GM10847 (cell line): ENCODE data around the gene FCN1.

Experiments used
- POLR2A ChIP-seq: IDR thresholded peaks from 2 replicates; pipeline ENCODE4 v1.6.1; 2011; ENCODE audit not compliant: insufficient read length; ENCODE audit errors: extremely low read depth

Gene FCN1

DNA sequence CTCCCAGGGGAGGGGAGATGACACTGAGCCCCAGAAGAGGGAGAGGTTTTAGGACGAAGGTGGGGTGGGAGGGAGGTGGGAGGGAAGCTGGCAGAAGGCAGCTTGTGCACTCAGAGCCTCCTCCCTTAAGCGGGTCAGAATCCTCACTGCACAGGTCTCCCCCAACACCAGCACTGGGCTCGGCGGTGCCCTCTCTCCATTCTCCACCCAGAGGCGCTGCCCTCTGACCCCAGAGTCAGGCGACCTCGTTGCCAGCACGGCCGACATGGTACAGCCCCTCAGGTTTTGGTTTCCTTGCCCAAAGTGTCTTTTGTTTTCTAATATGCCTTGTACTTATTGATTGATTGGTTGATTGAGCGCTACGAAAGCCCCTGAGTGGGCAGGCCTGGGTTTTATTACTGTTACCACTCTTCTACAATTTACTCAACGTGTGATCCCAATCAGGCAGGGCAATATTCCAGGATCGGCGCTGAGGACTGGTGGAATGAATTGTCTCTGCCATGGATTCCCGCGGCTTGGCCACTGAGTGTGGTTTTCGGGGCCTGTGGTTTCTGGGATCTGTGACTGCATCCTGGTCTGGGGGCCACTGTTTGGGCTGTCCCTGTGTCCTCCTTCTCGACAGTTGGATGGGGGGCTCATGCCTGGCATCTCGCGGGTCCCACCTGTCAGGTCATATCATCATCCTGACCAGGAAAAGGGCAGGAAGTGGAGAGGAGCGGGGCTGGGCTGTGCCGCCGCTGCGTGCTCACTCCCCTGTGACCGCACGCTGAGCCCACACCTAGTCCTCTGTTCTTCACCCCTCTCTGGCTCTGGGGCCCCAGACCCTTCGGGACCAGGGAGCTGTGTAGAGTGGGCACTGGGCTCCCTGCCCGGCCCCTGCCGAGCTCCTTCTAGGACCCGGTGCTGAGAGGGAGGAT is 46.7 kb downstream of the FCN1 start:
- no peak for TF ChIP-seq POLR2A

GRCh38 chr9:134870301-134870694 is 47.4 kb downstream of the FCN1 start:
- no peak for TF ChIP-seq POLR2A

DNA sequence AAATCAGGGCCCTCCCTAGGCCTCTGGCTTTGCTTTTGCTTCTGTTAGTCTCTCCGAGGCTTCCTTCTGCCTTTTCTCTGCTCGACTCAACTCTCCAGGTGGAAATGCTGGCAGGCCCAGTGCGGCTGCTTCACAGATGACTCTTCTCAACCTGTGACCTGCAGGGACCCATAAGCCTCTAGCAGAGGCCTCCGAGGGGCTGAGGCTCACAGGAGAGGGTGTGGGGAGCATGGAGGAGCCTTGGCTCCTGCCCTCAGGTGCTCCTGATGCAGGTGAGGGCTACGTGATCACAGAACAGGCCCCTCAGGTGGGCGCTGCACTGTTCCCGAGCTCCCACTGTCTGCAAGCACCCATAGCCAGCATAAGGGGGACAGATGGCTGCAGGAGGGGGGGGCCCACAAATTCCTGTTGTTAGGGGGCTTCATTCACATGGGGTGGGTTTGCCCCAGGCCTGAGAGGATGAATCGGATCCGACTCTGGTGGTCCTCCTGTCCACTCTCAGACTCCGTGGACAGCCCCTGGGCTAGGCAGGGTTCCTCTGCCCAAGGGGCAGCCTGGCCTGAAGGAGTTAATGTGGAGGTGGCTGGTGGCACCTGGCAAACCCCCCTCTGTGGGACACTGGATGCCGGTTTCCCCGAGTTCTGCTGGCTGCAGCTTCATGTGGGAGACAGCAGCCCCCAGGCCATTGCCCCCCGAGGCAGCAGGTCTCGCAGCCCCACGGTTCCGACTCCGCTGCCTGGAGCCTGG is 48.0 kb downstream of the FCN1 start:
- no peak for TF ChIP-seq POLR2A

GRCh38 chr9:134868751-134869553 is 48.8 kb downstream of the FCN1 start:
- TF ChIP-seq POLR2A = no peak

DNA sequence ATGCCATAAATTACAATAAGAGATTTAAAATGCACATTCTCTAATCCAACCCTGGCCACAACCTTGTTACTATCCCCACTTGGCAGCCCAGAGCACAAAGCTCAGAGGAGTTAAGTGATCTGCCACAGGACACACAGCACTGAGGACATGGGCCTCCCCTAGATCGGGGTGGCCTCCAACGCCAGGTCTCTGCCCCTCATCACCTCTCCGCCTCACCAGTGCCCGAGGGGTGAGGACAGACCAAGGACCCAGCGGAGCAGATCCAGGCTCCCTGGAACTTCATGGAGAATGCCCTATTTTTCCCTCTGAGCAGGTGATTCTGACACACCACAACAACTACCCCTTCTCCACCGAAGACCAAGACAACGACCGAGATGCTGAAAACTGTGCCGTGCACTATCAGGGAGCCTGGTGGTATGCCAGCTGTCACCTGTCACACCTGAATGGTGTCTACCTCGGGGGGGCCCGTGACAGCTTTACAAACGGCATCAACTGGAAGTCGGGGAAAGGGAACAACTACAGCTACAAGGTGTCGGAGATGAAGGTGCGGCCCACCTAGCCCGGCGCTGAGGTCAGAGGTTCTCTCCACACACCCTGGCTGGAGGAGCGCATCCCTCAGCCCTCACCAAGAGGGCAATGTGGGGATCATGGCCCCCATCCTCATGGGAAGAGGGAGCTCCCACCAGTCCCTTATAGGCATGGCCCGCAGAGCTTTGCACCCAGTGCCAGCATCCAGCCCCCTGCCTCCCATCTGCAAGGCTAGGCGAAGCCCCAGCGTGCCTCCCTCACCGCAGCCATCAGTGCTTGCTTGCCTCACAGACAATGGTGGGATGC is 49.6 kb downstream of the FCN1 start:
- TF ChIP-seq POLR2A = no peak

- TF ChIP-seq POLR2A = no peak
Observed at GRCh38 chr9:134864821-134865190, 52.9 kb downstream of the FCN1 start.

- TF ChIP-seq POLR2A = no peak
Observed at GRCh38 chr9:134863941-134864820, 53.5 kb downstream of the FCN1 start.

DNA sequence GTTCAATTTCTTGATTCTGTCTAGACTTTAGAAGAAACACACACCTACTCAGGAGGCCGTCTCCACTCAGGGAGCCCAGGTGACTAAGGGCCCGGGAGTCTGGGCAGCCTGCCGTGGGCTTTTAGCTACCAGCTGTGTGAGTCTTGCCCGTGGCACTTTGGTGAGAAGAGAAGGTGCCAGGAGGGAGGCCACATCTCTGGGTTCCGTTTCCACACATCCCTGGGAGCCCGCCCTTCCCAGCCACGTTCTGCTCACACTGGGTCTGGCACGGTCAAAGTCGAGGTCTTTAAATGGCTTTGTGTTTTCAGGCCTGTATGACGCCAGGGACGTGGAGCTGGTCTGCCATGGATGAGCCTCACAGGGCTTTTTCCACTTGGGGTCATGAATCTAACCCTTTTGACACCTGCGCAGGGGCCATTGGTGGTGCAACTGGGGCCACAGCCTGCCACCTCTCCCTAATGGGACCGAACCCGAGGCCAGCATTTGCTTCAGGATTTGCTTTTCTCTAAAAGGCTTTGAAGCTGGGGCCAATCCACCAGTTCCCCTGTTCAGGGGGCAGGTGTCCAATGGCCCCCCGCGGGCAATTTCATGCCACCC is 54.3 kb downstream of the FCN1 start:
- TF ChIP-seq POLR2A = no peak

GRCh38 chr9:134861595-134862334 is 55.9 kb downstream of the FCN1 start:
- TF ChIP-seq POLR2A = no peak

GRCh38 chr9:134860510-134860909 is 57.2 kb downstream of the FCN1 start:
- no peak for TF ChIP-seq POLR2A

- no peak for TF ChIP-seq POLR2A
Observed at GRCh38 chr9:134858051-134858841, 59.5 kb downstream of the FCN1 start.

- no peak for TF ChIP-seq POLR2A
Observed at GRCh38 chr9:134855900-134856377, 61.8 kb downstream of the FCN1 start.
